ENCODE measurements around the gene PXDC1. TPM values are rescaled to one million over a fixed set of nuclear protein-coding genes. Genes with fewer than 3 reads are reported as not detected.
"Not testable (repeated sequence)": the region's sequence is repeated elsewhere in the genome, so short reads cannot be mapped to it uniquely, and the experiment has no call there.

PXDC1 gene
- total RNA-seq, 1 experiment from 2014 or later = 10.9 TPM

DNA sequence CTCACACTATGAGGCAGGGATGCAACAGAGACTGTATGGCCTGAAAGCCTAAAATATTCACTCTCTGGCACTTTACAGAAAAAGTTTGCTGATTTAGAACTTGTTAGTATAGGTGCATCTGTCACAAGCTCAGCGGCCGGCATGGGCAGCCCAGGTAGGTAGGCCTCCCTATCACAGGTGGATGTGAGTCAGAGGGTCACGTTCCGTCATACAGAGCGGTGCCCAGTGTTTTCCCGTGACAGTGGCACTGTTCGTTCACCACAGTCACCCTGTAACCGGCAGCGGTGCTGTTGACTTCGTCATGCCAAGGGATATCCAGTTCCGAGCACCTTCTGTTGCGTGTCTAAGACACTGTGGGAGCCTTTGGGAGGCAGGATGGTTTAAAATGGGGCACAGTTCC, 32.9 kb upstream of the PXDC1 start:
- no peak for DNase-seq (ENCODE audit: extremely low read depth, low read depth)

DNA sequence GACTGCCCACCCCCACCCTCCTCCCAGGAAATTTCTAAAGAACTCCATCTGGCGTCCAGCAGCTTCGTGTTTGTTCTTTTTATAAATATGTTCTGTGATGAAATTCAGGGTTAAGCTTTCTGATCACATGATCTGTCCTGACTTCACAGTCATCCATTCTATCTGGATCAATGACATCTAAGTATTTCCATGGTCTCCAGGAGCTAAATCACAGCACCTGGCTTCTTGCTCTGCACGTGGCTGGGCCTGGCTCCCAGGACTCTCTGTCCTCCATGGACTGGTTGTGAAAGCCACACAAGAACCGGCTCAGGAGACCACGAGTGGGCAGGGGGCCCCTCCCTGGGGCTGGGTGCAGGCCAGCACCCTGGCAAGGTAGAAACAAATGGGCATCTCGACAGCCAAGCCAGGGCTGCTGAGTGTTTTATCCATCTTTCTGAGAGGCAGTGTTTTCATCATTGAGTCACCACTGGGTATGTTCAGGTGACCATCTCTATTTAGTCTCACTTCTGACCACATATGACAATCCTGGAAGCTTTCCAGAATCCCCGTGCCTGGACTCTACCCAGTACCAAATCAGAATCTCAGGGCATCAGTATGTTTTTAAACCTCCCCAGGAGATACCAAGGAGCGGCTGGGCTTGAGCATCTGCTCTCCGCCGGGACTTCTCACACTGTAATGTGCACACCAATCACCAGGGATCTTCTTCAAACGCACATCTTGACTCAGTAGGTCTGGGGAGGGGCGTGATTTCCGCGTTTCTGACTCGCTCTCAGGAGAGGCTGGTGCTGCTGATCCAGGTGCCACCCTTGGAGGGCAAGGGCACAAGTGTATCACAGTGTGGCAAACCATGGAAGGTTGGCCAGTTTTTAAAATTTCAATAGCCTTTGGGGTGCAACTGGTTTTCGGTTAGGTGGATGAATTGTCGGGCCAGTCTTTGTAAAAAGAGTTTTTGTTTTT, 31.6 kb upstream of the PXDC1 start:
- DNase-seq (ENCODE audit: extremely low read depth, low read depth) = no peak

DNA sequence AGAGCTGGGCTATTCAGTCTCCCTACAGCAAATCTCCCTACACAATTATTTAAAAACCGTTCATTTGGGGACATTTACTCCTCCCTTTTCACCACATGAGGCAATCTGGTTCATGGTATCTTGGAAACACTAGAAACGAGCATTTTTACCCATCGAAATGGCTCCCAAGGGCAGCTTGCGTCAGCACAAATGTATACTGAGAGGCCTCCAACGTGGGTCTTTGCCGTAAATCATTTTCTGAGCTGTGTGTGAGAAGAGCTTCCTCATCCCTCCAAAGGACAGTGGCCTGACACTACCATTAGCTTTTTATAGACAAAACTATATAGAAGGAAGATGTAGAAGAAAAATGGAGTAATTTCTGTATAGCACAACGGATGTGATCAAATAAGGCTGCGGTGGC, 30.0 kb upstream of the PXDC1 start:
- DNase-seq (ENCODE audit: extremely low read depth, low read depth) = no peak

DNA sequence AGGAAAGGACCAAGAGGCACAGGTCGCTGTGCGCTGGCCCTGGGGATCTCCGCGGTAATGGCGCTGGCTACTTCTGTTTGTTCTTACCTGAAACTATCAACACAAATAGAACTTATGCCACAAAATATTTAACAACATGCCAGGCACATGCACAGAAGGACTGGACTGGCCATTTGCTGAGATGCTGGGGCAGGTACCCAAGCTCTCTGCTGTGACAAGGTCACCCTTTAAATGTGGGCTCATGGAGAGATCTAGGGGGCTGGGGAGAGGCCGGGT, 28.0 kb upstream of the PXDC1 start:
- DNase-seq (ENCODE audit: extremely low read depth, low read depth) = no peak

DNA sequence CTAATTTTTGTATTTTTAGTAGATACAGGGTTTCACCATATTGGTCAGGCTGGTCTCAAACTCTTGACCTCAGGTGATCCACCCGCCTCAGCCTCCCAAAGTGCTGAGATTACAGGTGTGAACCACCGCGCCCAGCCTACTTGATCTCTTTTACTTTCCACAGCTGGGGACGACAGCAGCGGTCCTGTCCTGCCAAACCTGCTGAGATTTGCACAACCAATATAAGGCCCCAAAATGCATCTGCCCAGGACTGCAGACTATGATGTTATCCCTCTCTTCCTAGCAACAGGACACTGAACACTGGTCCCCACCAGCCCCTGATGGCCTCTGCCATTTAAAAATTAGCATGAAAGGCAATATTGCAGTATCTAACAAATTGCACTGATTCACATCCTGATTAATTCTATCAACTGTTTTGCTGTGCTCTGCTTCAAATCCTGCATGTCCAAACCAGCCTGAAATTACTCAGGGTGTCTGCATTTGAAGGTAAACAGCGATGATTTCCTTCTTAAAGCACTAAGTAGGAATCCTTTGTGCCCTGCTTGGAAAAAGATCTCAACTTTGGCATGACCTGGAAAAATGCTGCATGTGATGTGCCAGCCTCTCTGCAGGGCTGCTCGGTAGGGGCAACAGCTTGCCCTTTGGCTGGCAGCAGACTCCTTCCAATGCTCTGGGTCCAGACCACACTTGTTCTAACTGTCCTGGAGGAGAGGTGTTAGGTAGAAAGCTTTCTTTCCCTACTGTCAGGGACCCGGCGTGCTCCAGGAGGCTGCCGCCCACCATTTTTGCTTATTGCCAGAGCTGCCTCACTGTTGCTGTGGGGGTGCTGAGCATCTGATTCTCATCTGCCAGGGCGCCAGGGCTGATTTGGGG, 27.4 kb upstream of the PXDC1 start:
- DNase-seq (ENCODE audit: extremely low read depth, low read depth) = no peak

DNA sequence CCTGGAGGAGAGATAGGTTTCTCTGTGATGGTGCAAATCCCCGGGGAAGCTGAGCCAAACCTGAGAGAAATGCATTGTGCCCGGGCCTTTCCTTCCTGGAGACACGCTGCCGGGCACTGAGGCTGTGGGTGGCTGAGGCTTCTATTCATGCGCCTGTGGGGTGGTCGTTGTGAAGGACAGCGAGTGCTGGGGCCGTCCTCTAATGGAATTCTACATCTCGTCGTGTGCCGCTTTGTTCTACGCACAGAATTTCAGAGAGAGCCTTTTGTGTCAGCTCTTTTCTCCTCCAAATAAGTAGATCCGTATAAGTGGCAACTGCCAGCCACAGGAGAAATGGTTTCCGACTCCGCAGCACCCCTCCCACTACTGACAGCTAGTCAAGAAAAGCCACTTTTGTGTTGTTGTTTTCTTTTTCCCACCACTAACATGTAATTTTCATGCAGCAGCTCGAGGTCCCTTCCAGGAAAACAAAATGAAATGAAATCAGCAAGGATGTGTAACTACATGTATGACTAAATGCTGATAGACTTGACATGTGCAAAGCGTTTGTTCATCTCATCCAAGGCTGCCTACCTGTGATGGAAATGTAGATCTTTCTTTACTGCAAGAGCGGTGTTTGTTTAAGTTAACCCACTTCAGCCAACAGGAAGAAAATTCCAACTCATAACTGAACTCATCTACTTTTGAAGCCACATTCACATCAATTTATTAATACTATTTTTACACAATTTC, 26.4 kb upstream of the PXDC1 start:
- no peak for DNase-seq (ENCODE audit: extremely low read depth, low read depth)

DNA sequence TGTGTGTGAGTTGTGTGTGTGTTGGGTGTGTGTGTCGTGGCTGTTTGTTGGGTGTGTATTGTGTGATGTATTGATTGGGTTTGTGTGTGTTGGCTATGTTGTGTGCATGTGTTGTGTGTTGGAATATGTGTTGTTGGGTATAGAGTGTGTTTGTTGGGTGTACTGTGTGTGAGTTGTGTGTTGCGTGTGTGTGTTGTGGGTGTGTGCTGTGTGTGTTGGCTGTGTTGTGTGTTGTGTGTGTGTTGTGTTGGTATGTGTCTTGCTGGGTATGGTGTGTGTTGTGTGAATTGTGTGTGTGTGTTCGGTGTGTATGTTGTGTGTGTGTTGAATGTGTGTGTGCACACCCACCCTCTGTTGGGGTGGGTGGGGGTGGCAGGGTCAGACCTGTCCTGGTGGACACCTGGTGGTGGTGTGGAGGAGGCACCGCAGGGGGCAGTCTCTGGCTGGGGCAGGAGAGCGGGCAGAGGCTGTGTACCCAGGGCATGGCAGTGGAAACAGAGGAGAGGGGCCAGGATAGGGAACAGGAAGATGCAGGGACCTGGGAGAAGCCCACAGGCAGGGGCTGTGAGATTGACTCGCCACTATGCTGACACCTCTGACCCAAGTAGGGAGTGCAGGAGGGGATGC, 25.5 kb upstream of the PXDC1 start:
- DNase-seq (ENCODE audit: extremely low read depth, low read depth) = no peak

DNA sequence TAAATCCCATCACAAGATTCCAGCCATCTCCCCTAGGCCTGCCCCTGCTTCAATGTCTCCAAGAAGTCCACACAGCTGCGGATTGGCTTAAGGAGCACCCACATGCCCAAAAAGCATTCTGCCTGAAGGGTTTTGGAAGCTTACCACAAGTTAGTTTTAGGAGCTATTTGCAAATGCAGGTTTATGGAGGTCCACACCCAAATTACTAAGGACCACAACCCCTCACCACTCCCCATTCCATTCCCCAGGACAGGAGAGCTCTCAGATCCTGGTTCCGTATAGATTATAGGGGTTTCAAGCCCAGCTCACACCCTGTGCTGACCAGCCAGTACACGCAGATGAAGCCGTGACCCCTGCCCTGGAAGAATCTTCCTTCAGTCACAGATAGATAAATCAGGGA, 24.3 kb upstream of the PXDC1 start:
- DNase-seq (ENCODE audit: extremely low read depth, low read depth) = no peak

DNA sequence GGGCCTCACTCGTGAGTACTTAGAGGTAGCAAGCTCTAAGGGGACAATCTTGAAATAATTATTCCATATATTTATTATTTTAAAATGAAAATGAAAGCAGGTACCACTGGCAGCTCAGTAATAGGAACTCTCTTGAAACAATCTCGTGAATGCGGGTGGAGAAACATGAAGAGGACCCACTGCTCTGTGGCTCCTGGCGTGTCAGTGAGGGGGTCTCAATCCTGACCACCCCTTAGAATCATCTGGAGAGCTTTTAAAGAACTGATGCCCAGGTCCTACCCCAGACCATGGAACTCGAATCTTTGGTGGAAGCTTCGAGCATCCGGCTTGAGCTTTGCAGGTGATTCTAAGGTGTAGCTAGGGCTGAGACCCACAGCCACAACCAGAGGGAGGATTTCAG, 23.9 kb upstream of the PXDC1 start:
- DNase-seq (ENCODE audit: extremely low read depth, low read depth) = no peak

DNA sequence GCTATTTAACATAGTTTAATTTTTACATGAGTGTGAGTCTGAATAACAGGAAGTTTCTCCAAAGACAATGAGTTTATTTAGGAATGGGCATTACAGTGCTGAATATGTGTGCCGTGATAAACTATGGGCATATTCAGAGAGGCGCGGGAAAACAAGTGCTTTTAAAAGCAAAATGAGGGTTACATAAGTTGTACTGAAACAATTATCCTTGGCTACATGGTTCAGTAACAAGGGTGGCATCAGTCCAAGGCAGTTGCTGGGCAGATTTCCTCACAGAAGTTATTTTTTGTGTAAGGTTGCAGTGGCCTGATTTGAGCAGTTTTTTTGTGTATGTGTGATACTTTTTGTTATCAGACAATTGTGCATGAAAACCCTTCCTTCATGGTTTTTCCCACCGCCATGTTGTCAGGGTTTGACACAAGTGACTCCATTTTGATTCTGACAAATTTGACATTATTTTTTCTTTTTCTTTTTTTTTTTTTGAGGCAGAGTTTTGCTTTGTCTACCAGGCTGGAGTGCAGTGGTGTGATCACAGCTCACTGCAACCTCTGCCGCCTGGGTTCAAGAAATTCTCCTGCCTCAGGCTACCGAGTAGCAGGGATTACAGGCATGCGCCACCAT, 22.3 kb upstream of the PXDC1 start:
- no peak for DNase-seq (ENCODE audit: extremely low read depth, low read depth)

DNA sequence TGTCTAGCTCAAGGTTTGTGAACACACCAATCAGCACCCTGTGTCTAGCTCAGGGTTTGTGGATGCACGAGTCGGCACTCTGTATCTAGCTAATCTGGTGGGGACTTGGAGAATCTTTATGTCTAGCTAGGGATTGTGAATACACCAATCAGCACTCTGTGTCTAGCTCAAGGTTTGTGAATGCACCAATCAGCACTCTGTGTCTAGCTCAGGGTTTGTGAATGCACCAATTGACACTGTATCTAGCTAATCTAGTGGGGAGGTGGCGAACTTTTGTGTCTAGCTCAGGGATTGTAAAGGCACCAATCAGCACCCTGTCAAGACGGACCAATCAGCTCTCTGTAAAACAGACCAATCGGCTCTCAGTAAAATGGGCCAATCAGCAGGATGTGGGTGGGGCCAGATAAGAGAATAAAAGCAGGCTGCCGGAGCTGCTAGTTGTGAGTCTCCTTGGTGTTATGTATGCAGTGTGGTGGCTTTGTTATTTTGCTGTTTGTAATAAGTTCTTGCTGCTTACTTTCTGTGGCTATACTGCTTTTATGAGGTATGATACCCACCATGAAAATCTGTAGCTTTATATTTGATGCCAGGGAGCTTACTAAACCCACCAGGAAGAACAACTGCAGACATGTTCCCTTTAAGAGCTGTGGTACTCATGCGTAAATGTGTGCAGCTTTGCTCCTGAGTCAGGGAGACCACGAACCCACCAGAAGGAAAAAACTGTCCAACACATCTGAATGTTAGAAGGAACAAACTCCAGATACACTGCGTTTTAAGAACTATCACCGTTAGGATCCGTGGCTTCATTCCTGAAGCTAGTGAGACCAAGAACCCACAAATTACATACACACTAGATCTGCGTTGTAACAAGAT, 20.9 kb upstream of the PXDC1 start:
- DNase-seq (ENCODE audit: extremely low read depth, low read depth) = not testable (repeated sequence)

DNA sequence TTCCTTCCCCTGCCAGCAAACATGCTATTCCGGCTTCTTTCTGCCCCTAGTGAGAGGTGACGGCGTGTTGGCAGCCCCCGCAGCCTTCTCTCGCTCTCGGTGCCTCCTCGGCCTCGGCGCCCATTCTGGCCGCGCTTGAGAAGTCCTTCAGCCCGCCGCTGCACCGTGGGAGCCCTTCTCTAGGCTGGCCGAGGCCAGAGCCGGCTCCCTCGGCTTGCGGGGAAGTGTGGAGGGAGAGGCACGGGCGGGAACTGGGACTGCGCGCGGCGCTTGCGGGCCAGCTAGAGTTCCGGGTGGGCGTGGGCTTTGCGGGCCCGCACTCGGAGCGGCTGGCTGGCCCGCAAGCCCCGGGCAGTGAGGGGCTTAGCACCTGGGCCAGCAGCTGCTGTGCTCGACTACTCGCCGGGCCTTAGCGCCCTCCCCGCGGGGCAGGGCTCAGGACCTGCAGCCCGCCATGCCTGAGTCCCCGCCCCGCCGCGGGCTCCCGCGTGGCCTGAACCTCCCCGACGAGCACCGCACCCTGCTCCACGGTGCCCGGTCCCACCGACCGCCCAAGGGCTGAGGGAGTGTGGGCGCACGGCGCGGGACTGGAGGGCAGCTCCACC, 20.0 kb upstream of the PXDC1 start:
- no peak for DNase-seq (ENCODE audit: extremely low read depth, low read depth)

DNA sequence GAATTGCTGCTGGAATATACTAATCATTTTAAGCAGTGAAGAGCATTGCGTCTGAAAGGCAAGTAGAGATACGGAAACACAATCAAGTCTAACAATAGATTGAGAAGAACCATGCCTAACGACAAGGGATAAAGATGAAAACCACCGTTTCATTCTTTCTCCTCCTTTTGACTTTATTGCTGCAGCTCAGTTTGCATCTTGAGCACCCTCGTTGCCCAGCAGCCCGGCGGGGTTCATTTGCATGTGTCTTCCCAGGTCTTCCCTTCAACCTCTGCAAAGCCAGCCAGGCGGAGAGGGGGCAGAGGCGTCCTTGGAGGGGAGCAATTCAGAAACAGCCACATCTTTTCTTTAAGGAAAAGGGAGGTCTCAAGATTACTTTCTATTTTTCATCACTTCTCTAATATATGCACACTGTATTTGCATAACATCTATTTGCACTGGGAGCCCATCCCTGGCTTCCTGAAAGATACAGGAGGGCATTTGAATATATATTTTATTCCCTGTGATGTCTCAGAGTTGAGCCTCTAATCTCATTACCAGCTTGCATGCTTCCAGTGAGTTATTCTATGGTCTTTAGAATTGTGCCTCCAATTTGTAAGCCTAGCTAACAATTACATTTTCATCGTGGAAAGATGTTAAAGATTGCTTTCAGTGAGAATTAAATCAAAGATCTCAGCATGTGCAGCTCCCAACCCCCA, 18.7 kb upstream of the PXDC1 start:
- no peak for DNase-seq (ENCODE audit: extremely low read depth, low read depth)

DNA sequence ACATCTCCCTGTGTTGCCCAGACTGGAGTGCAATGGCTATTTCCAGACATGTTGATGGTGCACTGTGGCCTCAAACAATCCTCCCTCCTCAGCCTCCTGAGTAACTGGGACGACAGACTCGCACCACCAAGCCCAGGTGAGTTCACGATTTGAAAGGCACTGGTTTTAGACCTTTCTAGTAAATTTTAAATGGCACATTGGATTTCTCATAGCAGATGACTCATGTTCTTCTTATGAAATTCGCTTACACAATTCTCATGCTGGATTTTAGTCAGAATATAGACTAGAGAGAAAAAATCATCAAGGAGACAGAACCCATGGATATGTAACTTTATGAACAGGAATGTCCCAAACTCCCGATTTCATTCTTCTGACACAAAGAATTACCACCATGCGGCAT, 18.1 kb upstream of the PXDC1 start:
- DNase-seq (ENCODE audit: extremely low read depth, low read depth) = no peak

DNA sequence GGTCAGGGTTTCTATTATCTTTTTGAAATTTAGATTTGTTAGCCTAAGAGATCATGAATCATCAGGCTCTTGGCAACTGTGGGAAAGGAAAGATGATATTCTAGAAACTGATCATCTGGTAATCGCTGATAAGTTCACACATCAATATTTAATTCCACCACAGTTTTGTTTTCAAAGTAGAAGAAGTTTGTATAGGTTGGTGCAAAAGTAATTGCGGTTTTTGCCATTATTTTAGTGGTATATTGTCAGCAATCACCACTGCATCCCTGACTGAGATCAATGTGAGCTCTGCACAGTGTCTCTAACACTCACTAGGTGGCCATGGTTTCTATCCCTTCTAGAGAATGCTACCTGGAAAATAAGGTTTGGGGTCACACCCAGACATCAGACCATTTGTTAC, 17.0 kb upstream of the PXDC1 start:
- no peak for DNase-seq (ENCODE audit: extremely low read depth, low read depth)

DNA sequence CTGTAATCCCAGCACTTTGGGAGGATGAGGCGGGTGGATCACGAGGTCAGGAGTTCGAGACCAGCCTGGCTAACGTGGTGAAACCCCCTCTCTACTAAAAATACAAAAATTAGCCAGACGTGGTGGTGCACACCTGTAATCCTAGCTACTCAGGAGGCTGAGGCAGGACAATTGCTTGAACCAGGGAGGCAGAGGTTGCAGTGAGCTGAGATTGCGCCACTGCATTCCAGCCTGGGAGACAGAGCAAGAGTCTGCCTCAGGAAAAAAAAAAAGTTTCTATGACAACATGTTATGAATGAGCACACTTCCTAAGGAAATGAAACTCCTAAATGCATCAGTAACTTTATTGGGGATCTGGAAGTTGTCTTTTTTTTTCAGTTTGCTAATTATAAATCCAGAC, 16.0 kb upstream of the PXDC1 start:
- not testable (repeated sequence) for DNase-seq (ENCODE audit: extremely low read depth, low read depth)

DNA sequence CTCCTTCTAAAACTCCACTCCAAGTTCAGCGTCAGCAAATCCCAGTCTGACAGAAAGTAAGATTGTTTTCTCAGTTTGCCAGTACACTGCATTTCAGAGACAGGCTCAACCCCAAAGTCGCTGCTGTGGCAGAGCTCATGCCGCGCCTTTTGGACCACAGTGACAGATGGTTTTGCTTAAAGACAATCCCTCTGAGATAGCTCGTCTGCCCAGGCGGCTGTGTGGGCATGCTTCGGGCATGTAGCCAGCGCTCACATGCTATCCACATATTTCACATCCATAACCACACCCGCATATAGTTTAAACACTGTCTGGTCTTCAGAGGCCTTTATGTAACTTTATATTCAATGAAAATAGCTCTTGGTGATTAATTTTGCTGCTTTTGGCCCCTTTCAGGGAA, 14.7 kb upstream of the PXDC1 start:
- DNase-seq (ENCODE audit: extremely low read depth, low read depth) = no peak

DNA sequence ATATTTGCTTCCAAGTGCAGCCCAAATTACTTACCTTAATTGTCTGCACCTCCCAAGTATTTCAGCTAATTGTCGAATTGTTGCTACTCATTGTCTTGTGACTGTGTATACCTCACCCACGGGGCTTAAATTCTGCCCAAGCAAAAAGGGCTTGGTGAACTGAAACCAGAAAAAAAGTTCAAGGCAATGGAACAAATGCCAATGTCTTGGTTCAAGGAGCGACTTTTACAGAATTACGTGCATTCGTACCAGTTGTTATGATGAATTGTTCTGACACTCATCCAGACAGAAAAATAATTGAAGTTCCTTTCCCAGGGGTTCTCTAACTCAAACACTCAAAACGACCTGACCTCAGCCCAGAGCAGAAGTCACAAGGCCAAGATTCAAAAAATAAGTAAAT, 13.9 kb upstream of the PXDC1 start:
- no peak for DNase-seq (ENCODE audit: extremely low read depth, low read depth)

Data from NCI-H460 (cell line).